A673 (cell line): Measurements from ENCODE around the gene MOSPD2. TPM values are rescaled to one million over a fixed set of nuclear protein-coding genes. Genes with fewer than 3 reads are reported as not detected.

ENCODE experiments used
- BruUV-seq: library from RNA; stranded (reverse); fragments of 400-500 nt; replicated peaks from 2 replicates; lab custom pipeline; 2021; lab: Mats Ljungman, UMichigan
- CTCF ChIA-PET: fragments of 300-600 bp; sonication (Branson Sonifier 250); formaldehyde crosslinking; loops from one replicate; lab custom pipeline; 2022; ENCODE audit warnings: antibody characterized with exemption; lab: Charles Lee
- POLR2A ChIA-PET: fragments of 300-600 bp; sonication (Branson Sonifier 250); formaldehyde crosslinking; loops from one replicate; lab custom pipeline; 2022; ENCODE audit warnings: antibody characterized with exemption; ENCODE audit not compliant: low non-redundant PET; lab: Charles Lee
- DNase-seq: peaks from one replicate; pipeline ENCODE4 v3.0.0-alpha.2; 2015; ENCODE audit warnings: low spot score
- H3K27ac ChIP-seq: fragments of 200-600 bp; sonication (generic); 2 replicates; pipeline ENCODE4 v1.5.1; 2016; ENCODE audit warnings: mixed run types, low read depth, mild to moderate bottlenecking, mixed read lengths, antibody characterized with exemption, low read length; ENCODE audit not compliant: poor library complexity, severe bottlenecking
- H3K27me3 ChIP-seq: fragments of 200-600 bp; sonication (generic); replicated peaks from 2 replicates; pipeline ENCODE4 v1.6.1; 2017; ENCODE audit warnings: mixed run types, low read depth, mild to moderate bottlenecking, mixed read lengths, antibody characterized with exemption, low read length; ENCODE audit not compliant: insufficient read depth, poor library complexity
- H3K36me3 ChIP-seq: fragments of 200-600 bp; sonication (generic); 2 replicates; pipeline ENCODE4 v1.6.1; 2016; ENCODE audit warnings: mixed run types, mild to moderate bottlenecking, mixed read lengths, antibody characterized with exemption, low read length; ENCODE audit not compliant: insufficient read depth, poor library complexity, severe bottlenecking
- H3K4me1 ChIP-seq: fragments of 200-600 bp; sonication (generic); 2 replicates; pipeline ENCODE4 v1.6.1; 2017; ENCODE audit warnings: mixed run types, mild to moderate bottlenecking, mixed read lengths, antibody characterized with exemption, low read length; ENCODE audit not compliant: insufficient read depth, poor library complexity, severe bottlenecking
- H3K4me3 ChIP-seq: fragments of 200-600 bp; sonication (generic); 2 replicates; pipeline ENCODE4 v1.5.1; 2016; ENCODE audit warnings: low read depth, mixed run types, mild to moderate bottlenecking, mixed read lengths, low read length; ENCODE audit not compliant: poor library complexity, severe bottlenecking
- H3K9me3 ChIP-seq: fragments of 200-600 bp; sonication (generic); 2 replicates; pipeline ENCODE4 v1.6.1; 2016; ENCODE audit warnings: mixed run types, low read depth, mild to moderate bottlenecking, mixed read lengths, antibody characterized with exemption, low read length; ENCODE audit not compliant: poor library complexity, severe bottlenecking
- EZH2 ChIP-seq: fragments of 200-600 bp; sonication (generic); IDR thresholded peaks from 2 replicates; pipeline ENCODE4 v1.6.1; 2017; ENCODE audit warnings: borderline replicate concordance, low read depth, mild to moderate bottlenecking, mixed read lengths, antibody characterized with exemption, low read length; ENCODE audit not compliant: poor library complexity, severe bottlenecking
- intact Hi-C: fragments of 100-400 bp; cut with micrococcal nuclease; formaldehyde crosslinking; loops from one replicate; pipeline ENCODE4 v1.10.0; 2022; ENCODE audit not compliant: unreplicated experiment
- total RNA-seq: library from RNA; stranded (reverse); gene quantifications from 2 replicates; pipeline ENCODE4 v1.2.3, GENCODE V29; 2021
- TF ChIP-seq, protein P1 (sequence below): fragments of 300-800, 200-600 bp; sonication (generic); conservative IDR thresholded peaks from 2 replicates; pipeline ENCODE4 v1.5.1; 2017; ENCODE audit warnings: low read depth, mild to moderate bottlenecking, antibody characterized with exemption, low read length, moderate library complexity, mixed read lengths

The MOSPD2 gene
- total RNA-seq, 1 experiment from 2014 or later, result 11.5 TPM

DNA sequence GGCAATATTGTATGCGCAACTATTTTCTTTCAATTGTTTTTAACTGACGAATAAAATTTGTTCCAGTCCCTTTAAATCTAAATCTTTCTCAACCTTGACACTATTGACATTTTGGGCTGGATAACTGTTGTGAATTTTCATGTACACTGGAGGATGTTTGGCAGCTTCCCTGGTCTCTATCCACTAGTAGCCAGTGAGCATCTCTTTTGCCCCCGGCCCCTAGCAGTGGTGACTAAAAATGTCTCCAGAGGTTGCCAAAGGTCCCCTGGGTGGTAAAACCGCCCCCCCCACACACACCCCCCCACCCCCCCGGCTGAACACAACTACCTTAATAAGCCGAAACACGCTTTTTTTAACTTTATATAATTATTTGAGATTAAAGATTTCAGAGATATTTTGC, 866 bp upstream of the MOSPD2 start:
- intact Hi-C loops, result no loop called here
- peaks cover 7% of the 10 kb centered on the region for H3K9me3 ChIP-seq
- no peaks in the 10 kb centered on the region for H3K4me1 ChIP-seq
- no peak for TF ChIP-seq EZH2
- TF ChIP-seq, protein P1, sequence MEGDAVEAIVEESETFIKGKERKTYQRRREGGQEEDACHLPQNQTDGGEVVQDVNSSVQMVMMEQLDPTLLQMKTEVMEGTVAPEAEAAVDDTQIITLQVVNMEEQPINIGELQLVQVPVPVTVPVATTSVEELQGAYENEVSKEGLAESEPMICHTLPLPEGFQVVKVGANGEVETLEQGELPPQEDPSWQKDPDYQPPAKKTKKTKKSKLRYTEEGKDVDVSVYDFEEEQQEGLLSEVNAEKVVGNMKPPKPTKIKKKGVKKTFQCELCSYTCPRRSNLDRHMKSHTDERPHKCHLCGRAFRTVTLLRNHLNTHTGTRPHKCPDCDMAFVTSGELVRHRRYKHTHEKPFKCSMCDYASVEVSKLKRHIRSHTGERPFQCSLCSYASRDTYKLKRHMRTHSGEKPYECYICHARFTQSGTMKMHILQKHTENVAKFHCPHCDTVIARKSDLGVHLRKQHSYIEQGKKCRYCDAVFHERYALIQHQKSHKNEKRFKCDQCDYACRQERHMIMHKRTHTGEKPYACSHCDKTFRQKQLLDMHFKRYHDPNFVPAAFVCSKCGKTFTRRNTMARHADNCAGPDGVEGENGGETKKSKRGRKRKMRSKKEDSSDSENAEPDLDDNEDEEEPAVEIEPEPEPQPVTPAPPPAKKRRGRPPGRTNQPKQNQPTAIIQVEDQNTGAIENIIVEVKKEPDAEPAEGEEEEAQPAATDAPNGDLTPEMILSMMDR, result no peak
- no TSS peak for BruUV-seq
- H3K27ac ChIP-seq, result peak overlapping the region; percentile 67
- peaks cover 8% of the 10 kb centered on the region for H3K36me3 ChIP-seq
- H3K27me3 ChIP-seq, result no peaks in the 10 kb centered on the region
- ChIA-PET CTCF (no interaction called here), POLR2A (no interaction called here)
- H3K4me3 ChIP-seq, result peak overlapping the region; percentile 62
- DNase-seq, result no peak

DNA sequence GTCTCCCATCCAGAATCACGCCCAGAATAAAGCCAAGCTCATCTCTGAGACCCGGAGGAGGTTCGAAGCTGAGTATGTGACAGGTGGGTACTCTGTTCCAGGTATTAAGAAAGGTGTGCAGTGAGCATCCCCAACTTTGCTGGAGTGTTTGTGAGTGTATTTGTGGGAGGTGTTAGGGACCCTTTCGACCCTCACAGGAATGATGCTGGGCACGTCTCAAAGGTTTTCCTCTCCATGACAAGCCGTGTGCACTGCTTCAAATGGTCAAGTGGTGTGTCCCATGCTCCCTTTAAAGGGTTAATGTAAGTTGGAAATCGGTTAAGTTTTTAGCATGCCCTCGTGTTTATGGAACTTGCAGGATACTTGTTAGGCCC, 442 bp downstream of the MOSPD2 start:
- Histone ChIP-seq H3K36me3 (peaks cover 2% of the 10 kb centered on the region), H3K4me3 (peak overlapping the region; percentile 62), H3K9me3 (no peaks in the 10 kb centered on the region), H3K27ac (peak overlapping the region; percentile 52), H3K4me1 (no peaks in the 10 kb centered on the region), H3K27me3 (no peaks in the 10 kb centered on the region)
- no peak for DNase-seq
- POLR2A ChIA-PET, result no interaction called here
- intact Hi-C loops, result no loop called here
- TF ChIP-seq EZH2, result no peak
- TF ChIP-seq, protein P1, result no peak
- CTCF ChIA-PET, result interaction anchor here (0.6 kb wide), 1 partner anchor 332 kb away, joined by 3 read pairs; no protein-coding TSS in a partner anchor
- TSS peak; percentile 58 for BruUV-seq

DNA sequence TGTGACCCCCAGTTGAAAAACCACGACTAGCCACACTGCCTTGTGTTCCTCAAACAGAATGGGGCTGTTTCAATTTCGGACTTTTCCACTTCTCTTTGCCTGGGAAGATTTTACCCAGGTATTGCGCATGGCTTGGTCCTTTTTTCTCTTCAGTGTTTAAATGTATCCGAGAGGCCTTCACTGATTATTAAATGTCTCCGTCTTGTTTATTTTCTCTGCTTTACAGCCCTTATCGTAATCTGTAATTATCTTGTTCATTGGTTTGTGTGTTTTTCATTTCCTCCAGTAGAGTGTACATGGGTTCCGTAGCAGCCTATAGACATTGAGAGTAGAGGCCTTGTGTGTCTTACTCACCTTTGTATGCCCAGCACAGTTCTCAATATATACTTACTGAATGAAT, 2.4 kb downstream of the MOSPD2 start:
- no TSS peak for BruUV-seq

More for the DNA sequence above, 2.4 kb downstream of the MOSPD2 start:
- ChIA-PET POLR2A (no interaction called here), CTCF (no interaction called here)
- H3K4me1 ChIP-seq, result no peaks in the 10 kb centered on the region
- H3K4me3 ChIP-seq, result no peak overlapping the region
- DNase-seq, result no peak
- intact Hi-C loops, result no loop called here
- no peaks in the 10 kb centered on the region for H3K9me3 ChIP-seq
- no peak for TF ChIP-seq EZH2
- TF ChIP-seq, protein P1, result no peak
- no peaks in the 10 kb centered on the region for H3K36me3 ChIP-seq
- H3K27ac ChIP-seq, result no peak overlapping the region
- H3K27me3 ChIP-seq, result no peaks in the 10 kb centered on the region
